HepG2 (cell line): ENCODE measurements around the gene ATAD3A. TPM values are rescaled to one million over a fixed set of nuclear protein-coding genes. Genes with fewer than 3 reads are reported as not detected.
A peak's percentile ranks its signal among the peaks of the same experiment; 100 is the strongest.

Experiments
- MTF1 ChIP-seq: sonication (generic); formaldehyde crosslinking; IDR thresholded peaks from 2 replicates; pipeline ENCODE4 v1.5.0; 2020; ENCODE audit warnings: missing genetic modification reagents
- SP4 ChIP-seq: sonication (generic); formaldehyde crosslinking; IDR thresholded peaks from 2 replicates; pipeline ENCODE4 v1.8.1; 2023; ENCODE audit warnings: mild to moderate bottlenecking, missing genetic modification reagents
- ZNF687 ChIP-seq: sonication (generic); formaldehyde crosslinking; IDR thresholded peaks from 2 replicates; pipeline ENCODE4 v1.5.1; 2020; ENCODE audit warnings: mild to moderate bottlenecking, missing genetic modification reagents, moderate library complexity
- polyA plus RNA-seq, 8 experiments: library from polyadenylated mRNA; depleted of rRNA in 3 of 8; stranded (reverse) in 7 of 8; unstranded in 1 of 8; fragments of >200 nt; fragmentation: Illumina TruSeq in 4 of 8; extraction: Trizol in 4 of 8; gene quantifications; 2 replicates each; pipeline versions ENCODE4 v1.2.1 to v1.2.3, GENCODE V29; 2011 to 2016; ENCODE audit warnings: low read depth in 4 of 8, missing spikeins in 1 of 8, mixed read lengths in 1 of 8; ENCODE audit not compliant: insufficient read depth in 1 of 8
- total RNA-seq, 5 experiments: library from RNA; depleted of rRNA; stranded (reverse); fragments of >200 nt; fragmentation: Illumina TruSeq; extraction: Trizol; gene quantifications; 2 replicates each; pipeline ENCODE4 v1.2.3, GENCODE V29; 2016; ENCODE audit warnings: low read depth in 1 of 5
- TF ChIP-seq, protein P1 (sequence below): IDR thresholded peaks from 2 replicates; pipeline ENCODE4 v1.6.1; 2012; ENCODE audit warnings: inconsistent platforms
- TF ChIP-seq, protein P2 (sequence below): sonication (generic); formaldehyde crosslinking; IDR thresholded peaks from 2 replicates; pipeline ENCODE4 v1.9.0; 2022; ENCODE audit warnings: low read depth, missing genetic modification reagents

ATAD3A gene
- total and polyA plus RNA-seq, 2 of the 13 experiments (the other 11 are each of a cell fraction or from before 2014, with no cell fraction given) = 10.6 to 49.0 TPM

- TF ChIP-seq ZNF687 (CRISPR knock-in tag) (peak; percentile 58), MTF1 (CRISPR knock-in tag) (no peak), SP4 (CRISPR knock-in tag) (no peak)
- TF ChIP-seq, protein P1, sequence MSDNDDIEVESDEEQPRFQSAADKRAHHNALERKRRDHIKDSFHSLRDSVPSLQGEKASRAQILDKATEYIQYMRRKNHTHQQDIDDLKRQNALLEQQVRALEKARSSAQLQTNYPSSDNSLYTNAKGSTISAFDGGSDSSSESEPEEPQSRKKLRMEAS = peak; percentile 14; the same call in 1 of the 2 replicates
- TF ChIP-seq, protein P2, sequence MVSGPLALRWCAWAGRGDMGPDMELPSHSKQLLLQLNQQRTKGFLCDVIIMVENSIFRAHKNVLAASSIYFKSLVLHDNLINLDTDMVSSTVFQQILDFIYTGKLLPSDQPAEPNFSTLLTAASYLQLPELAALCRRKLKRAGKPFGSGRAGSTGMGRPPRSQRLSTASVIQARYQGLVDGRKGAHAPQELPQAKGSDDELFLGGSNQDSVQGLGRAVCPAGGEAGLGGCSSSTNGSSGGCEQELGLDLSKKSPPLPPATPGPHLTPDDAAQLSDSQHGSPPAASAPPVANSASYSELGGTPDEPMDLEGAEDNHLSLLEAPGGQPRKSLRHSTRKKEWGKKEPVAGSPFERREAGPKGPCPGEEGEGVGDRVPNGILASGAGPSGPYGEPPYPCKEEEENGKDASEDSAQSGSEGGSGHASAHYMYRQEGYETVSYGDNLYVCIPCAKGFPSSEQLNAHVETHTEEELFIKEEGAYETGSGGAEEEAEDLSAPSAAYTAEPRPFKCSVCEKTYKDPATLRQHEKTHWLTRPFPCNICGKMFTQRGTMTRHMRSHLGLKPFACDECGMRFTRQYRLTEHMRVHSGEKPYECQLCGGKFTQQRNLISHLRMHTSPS (CRISPR knock-in tag) = 0 out of 2 replicates have a peak, but pooled peaks have one; percentile 18
Measured at GRCh38 chr1:1577367-1578011, 65.5 kb downstream of the ATAD3A start (continued).
